ENCODE measurements around the gene ACAD9.
"Not testable (repeated sequence)": the region's sequence is repeated elsewhere in the genome, so short reads cannot be mapped to it uniquely, and the experiment has no call there.

The ACAD9 gene

GRCh38 chr3:128863560-128863959, 15.9 kb upstream of the ACAD9 start:
- DNase-seq = no peak

- DNase-seq = no peak
Observed at GRCh38 chr3:128864351-128864811, 15.0 kb upstream of the ACAD9 start.

GRCh38 chr3:128864849-128865804, 14.3 kb upstream of the ACAD9 start:
- not testable (repeated sequence) for DNase-seq

GRCh38 chr3:128867200-128868125, 12.0 kb upstream of the ACAD9 start:
- DNase-seq = no peak

GRCh38 chr3:128870347-128870746, 9.1 kb upstream of the ACAD9 start:
- DNase-seq = no peak

- DNase-seq = no peak
Observed at GRCh38 chr3:128872282-128872681, 7.1 kb upstream of the ACAD9 start.

GRCh38 chr3:128872744-128873143, 6.7 kb upstream of the ACAD9 start:
- DNase-seq = no peak

GRCh38 chr3:128873244-128874022, 6.0 kb upstream of the ACAD9 start:
- no peak for DNase-seq

- DNase-seq = no peak
Observed at GRCh38 chr3:128874481-128875180, 4.8 kb upstream of the ACAD9 start.

- peak in 1 of 2 experiments; percentile 8 for DNase-seq
Observed at GRCh38 chr3:128875556-128876120, 3.8 kb upstream of the ACAD9 start.

- no peak for DNase-seq
Observed at GRCh38 chr3:128878011-128878457, 1.4 kb upstream of the ACAD9 start.

- no peak for DNase-seq
Observed at GRCh38 chr3:128878556-128879124, 780 bp upstream of the ACAD9 start.

- no peak for DNase-seq
Observed at GRCh38 chr3:128879991-128880390, 571 bp downstream of the ACAD9 start.

GRCh38 chr3:128880455-128880854, 1.0 kb downstream of the ACAD9 start:
- DNase-seq = not testable (repeated sequence)

- no peak for DNase-seq
Observed at GRCh38 chr3:128881576-128881975, 2.2 kb downstream of the ACAD9 start.

- DNase-seq = no peak
Observed at GRCh38 chr3:128882719-128883118, 3.3 kb downstream of the ACAD9 start.

- no peak for DNase-seq
Observed at GRCh38 chr3:128884992-128885391, 5.6 kb downstream of the ACAD9 start.

GRCh38 chr3:128889139-128889894, 9.9 kb downstream of the ACAD9 start:
- no peak for DNase-seq

GRCh38 chr3:128895843-128896697, 16.6 kb downstream of the ACAD9 start:
- DNase-seq = peak in 1 of 2 experiments; percentile 5

Measured in NCI-H1930 (cell line).